ENCODE measurements around the gene ZNF540. TPM values are rescaled to one million over a fixed set of nuclear protein-coding genes. Genes with fewer than 3 reads are reported as not detected.
A peak's percentile ranks its signal among the peaks of the same experiment; 100 is the strongest.

ZNF540 gene
- total RNA-seq, 4 donors from 2014 or later = 0.40 to 3.4 (median 3.3) TPM; not detected in 1

DNA sequence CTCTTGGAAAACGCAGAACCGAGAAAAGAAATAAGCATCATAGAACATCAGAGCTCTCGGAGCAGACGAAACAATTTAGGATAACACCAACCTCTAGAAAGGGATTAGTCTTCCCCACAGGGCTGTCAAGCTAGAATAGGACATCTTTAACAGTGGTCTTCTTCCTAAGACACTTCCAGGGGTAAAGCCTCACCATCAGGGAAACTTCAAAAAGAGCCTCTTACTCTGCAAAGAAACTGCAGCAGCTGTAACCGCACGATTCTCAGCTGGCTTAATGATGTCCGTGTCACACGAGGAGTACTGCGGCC is 726 bp upstream of the ZNF540 start:
- H3K36me3 ChIP-seq = peaks cover 0 to 6% (median 0%) of the 10 kb centered on the region in 4 donors
- TF ChIP-seq EP300 (IDR thresholded peaks at IDR 0.05; ENCODE audit: low read depth) (no peak), POLR2A (IDR thresholded peaks at IDR 0.05) (no peak), POLR2AphosphoS5 (IDR thresholded peaks at IDR 0.05) (no peak)
- TF ChIP-seq, protein P1, sequence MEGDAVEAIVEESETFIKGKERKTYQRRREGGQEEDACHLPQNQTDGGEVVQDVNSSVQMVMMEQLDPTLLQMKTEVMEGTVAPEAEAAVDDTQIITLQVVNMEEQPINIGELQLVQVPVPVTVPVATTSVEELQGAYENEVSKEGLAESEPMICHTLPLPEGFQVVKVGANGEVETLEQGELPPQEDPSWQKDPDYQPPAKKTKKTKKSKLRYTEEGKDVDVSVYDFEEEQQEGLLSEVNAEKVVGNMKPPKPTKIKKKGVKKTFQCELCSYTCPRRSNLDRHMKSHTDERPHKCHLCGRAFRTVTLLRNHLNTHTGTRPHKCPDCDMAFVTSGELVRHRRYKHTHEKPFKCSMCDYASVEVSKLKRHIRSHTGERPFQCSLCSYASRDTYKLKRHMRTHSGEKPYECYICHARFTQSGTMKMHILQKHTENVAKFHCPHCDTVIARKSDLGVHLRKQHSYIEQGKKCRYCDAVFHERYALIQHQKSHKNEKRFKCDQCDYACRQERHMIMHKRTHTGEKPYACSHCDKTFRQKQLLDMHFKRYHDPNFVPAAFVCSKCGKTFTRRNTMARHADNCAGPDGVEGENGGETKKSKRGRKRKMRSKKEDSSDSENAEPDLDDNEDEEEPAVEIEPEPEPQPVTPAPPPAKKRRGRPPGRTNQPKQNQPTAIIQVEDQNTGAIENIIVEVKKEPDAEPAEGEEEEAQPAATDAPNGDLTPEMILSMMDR (IDR thresholded peaks at IDR 0.05) = no peak
- peaks cover 5 to 20% (median 12%) of the 10 kb centered on the region in 4 donors for H3K4me1 ChIP-seq
- in situ Hi-C loops (cut with MboI; ENCODE audit: low pct_ligation_motif_present in 1 of 4, low pct_unique_long_range_greater_than_20kb in 1 of 4, low sequenced_read_pairs in 3 of 4) = no loop called here
- H3K27ac ChIP-seq = peak overlapping the region; percentile 83 to 91 (median 88)
- no peak for DNase-seq
- no peaks in the 10 kb centered on the region for H3K27me3 ChIP-seq
- intact Hi-C loops (cut with DNase I; ENCODE audit: low total_unique reads) = no loop called here
- H3K9me3 ChIP-seq = peaks cover 10 to 17% of the 10 kb centered on the region in 2 donors
- 4% methylated on average over 4 to 9 of the region's 9 CpGs for WGBS, 2 donors (ENCODE audit: low coverage in 1 of 2)
- peak overlapping the region; percentile 47 to 80 (median 64) for H3K4me3 ChIP-seq

DNA sequence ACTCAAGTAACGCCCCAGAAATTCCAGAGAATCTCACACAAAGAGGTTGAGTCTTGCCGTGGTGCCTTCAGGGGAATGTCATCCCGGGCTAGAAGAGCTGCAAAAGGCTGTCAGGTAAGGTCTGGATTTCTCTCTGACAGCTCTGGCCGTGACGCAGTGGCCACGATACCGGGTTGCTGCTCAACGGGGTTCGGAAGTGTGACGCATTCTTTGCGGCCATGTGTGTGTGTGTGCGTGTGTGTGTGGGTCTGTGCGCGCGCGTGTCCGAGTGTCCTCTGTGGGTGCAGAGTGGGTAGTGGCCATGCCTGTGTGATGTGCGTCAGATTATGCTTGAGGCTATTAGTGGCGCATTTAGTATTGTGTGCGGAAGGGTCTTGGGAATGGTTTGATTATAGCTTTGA is 306 bp downstream of the ZNF540 start:
- Histone ChIP-seq H3K36me3 (peaks cover 0 to 12% (median 0%) of the 10 kb centered on the region in 4 donors), H3K4me3 (peak overlapping the region; percentile 47 to 80 (median 64)), H3K27ac (peak overlapping the region; percentile 83 to 91 (median 88)), H3K27me3 (no peaks in the 10 kb centered on the region), H3K4me1 (peaks cover 5 to 20% (median 12%) of the 10 kb centered on the region in 4 donors), H3K9me3 (peaks cover 10 to 17% of the 10 kb centered on the region in 2 donors)
- in situ Hi-C loops (cut with MboI; ENCODE audit: low pct_ligation_motif_present in 1 of 4, low pct_unique_long_range_greater_than_20kb in 1 of 4, low sequenced_read_pairs in 3 of 4) (no loop called here), intact Hi-C loops (cut with DNase I; ENCODE audit: low total_unique reads) (no loop called here)
- WGBS, 2 donors (ENCODE audit: low coverage in 1 of 2) = 0% methylated on average over 20 of the region's 20 CpGs; no CpG with 5 or more reads in 1 of the 2 donors
- DNase-seq = peak; percentile 66
- TF ChIP-seq EP300 (IDR thresholded peaks at IDR 0.05; ENCODE audit: low read depth) = no peak
- TF ChIP-seq POLR2AphosphoS5 (IDR thresholded peaks at IDR 0.05) = no peak
- TF ChIP-seq, protein P1 (IDR thresholded peaks at IDR 0.05) = no peak
- no peak for TF ChIP-seq POLR2A (IDR thresholded peaks at IDR 0.05)

DNA sequence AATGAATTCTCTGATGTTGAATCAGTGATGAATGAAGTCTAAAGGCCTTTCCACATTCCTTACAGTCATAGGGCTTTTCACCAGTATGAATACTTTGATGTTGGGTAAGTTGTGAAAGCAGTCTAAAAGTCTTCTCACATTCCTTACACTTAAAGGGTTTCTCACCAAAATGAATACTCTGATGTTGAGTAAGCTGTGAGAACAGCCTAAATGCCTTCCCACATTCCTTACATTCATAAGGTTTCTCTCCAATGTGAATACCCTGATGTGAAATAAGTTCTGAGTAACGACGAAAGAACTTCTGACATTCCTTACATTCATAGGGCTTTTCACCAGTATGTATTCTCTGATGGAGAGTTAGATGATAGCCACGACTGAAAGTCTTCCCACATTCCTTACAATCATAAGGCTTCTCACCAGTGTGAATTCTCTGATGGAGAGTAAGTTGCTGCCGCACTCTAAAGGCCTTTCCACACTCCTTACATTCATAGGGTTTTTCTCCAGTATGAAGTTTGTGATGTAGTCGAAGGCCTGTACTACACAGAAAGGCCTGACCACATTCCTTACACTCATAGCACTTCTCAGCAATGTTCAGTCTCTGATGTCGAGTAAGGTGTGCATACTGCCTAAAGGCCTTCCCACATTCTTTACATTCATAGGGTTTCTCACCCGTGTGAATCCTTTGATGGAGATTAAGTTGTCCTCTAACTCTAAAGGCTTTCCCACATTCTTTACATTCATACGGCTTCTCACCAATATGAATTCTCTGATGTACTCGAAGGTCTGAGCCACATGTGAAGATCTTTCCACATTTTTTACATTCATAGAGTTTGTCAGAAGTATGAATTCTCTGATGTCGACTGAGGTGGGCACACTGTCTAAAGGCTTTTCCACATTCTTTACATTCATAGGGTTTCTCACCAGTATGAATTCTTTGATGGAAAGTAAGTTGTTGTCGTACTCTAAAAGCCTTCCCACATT is 40.7 kb downstream of the ZNF540 start:
- no peaks in the 10 kb centered on the region for H3K4me1 ChIP-seq
- H3K27ac ChIP-seq = no peak overlapping the region
- no peak for DNase-seq
- H3K27me3 ChIP-seq = no peaks in the 10 kb centered on the region
- intact Hi-C loops (cut with DNase I; ENCODE audit: low total_unique reads) = no loop called here
- in situ Hi-C loops (cut with MboI; ENCODE audit: low pct_ligation_motif_present in 1 of 4, low pct_unique_long_range_greater_than_20kb in 1 of 4, low sequenced_read_pairs in 3 of 4) = no loop called here
- WGBS, 2 donors (ENCODE audit: low coverage in 1 of 2) = 96 to 97% methylated on average over 9 to 11 of the region's 11 CpGs
- H3K4me3 ChIP-seq = no peak overlapping the region
- H3K36me3 ChIP-seq = peaks cover 2 to 63% (median 33%) of the 10 kb centered on the region in 4 donors
- peaks cover 83 to 85% of the 10 kb centered on the region in 2 donors for H3K9me3 ChIP-seq
- TF ChIP-seq POLR2A (IDR thresholded peaks at IDR 0.05) (no peak), POLR2AphosphoS5 (IDR thresholded peaks at IDR 0.05) (no peak), EP300 (IDR thresholded peaks at IDR 0.05; ENCODE audit: low read depth) (no peak)
- TF ChIP-seq, protein P1 (IDR thresholded peaks at IDR 0.05) = no peak

DNA sequence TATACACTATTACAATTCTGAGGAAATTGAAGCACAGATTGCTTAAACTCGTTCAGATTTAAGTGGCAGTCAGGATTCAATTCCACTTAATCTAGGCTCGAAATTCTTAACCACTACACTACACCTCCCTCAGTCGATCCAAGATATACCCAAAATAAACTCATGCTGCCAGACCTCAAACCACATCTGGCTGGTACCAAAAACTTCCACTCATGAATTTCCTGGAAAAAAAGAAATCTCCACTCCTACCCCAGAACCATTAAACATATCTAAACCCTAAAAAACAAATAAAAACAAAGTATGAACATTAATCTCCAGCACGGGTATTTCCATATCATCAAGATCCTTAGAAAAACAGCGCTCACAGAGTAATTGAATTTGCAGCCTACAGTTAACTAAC is 59.4 kb downstream of the ZNF540 start:
- Histone ChIP-seq H3K27ac (peak overlapping the region; percentile 91 to 94 (median 94)), H3K36me3 (peaks cover 0 to 7% (median 3%) of the 10 kb centered on the region in 4 donors), H3K4me3 (peak overlapping the region in 3 of 4 donors; percentile 67 to 78 (median 72)), H3K4me1 (peaks cover 9 to 20% (median 15%) of the 10 kb centered on the region in 4 donors), H3K9me3 (peaks cover 0 to 3% of the 10 kb centered on the region in 2 donors), H3K27me3 (no peaks in the 10 kb centered on the region)
- 6 to 10% methylated on average over 2 to 5 of the region's 5 CpGs for WGBS, 2 donors (ENCODE audit: low coverage in 1 of 2)
- in situ Hi-C loops (cut with MboI; ENCODE audit: low pct_ligation_motif_present in 1 of 4, low pct_unique_long_range_greater_than_20kb in 1 of 4, low sequenced_read_pairs in 3 of 4) = no loop called here
- intact Hi-C loops (cut with DNase I; ENCODE audit: low total_unique reads) = no loop called here
- no peak for TF ChIP-seq EP300 (IDR thresholded peaks at IDR 0.05; ENCODE audit: low read depth)
- no peak for TF ChIP-seq POLR2AphosphoS5 (IDR thresholded peaks at IDR 0.05)
- TF ChIP-seq POLR2A (IDR thresholded peaks at IDR 0.05) = no peak
- TF ChIP-seq, protein P1 (IDR thresholded peaks at IDR 0.05) = no peak
- DNase-seq = no peak
